ENCODE measurements around the gene NEUROD1. TPM values are rescaled to one million over a fixed set of nuclear protein-coding genes. Genes with fewer than 3 reads are reported as not detected.

The NEUROD1 gene
- total and polyA plus RNA-seq, 9 donors: not detected

GRCh38 chr2:181626671-181627070, 53.6 kb downstream of the NEUROD1 start:
- no peaks in the 10 kb centered on the region for H3K27me3 ChIP-seq
- no peak for DNase-seq
- H3K9me3 ChIP-seq: no peaks in the 10 kb centered on the region
- intact Hi-C loops (cut with DNase I): no loop called here
- H3K36me3 ChIP-seq: no peaks in the 10 kb centered on the region
- H3K4me3 ChIP-seq: no peak overlapping the region
- no peak overlapping the region for H3K27ac ChIP-seq
- no peaks in the 10 kb centered on the region for H3K4me1 ChIP-seq (ENCODE audit: insufficient read depth)
- TF ChIP-seq CTCF (IDR thresholded peaks at IDR 0.05): no peak
- TF ChIP-seq EP300 (IDR thresholded peaks at IDR 0.05): no peak
- no peak for TF ChIP-seq POLR2A (IDR thresholded peaks at IDR 0.05)

Other genes with a start within 250 kb of the NEUROD1 start
- gene ITGA4, start 223.1 kb downstream of the NEUROD1 start, total RNA-seq: 1 to 10 TPM; 1.0 to 7.2 (median 2.1) TPM
- gene ITGA4, start 223.1 kb downstream of the NEUROD1 start, polyA plus RNA-seq: 1 to 10 TPM; 1.1 to 4.9 TPM
- 1 to 10 TPM in 1 of 7 donors, under 1 TPM in 4, not detected in 2; 0.12 to 6.5 (median 0.37) TPM for gene CERKL, start 23.4 kb downstream of the NEUROD1 start, total RNA-seq
- under 1 TPM; 0.11 to 0.13 TPM for gene CERKL, start 23.4 kb downstream of the NEUROD1 start, polyA plus RNA-seq
- 10 to 100 TPM; 34.2 to 66.2 (median 48.6) TPM for gene ITPRID2, start 211.2 kb upstream of the NEUROD1 start, total RNA-seq
- gene ITPRID2, start 211.2 kb upstream of the NEUROD1 start, polyA plus RNA-seq: 10 to 100 TPM; 25.2 to 57.6 TPM